HG03460 (cell line): ENCODE data around the gene SIK2.

Experiments used
- ATAC-seq: cut with Tn5 transposase; IDR thresholded peaks from one replicate; pipeline ENCODE4 v1.9.1; 2021; ENCODE audit not compliant: unreplicated experiment

The SIK2 gene

DNA sequence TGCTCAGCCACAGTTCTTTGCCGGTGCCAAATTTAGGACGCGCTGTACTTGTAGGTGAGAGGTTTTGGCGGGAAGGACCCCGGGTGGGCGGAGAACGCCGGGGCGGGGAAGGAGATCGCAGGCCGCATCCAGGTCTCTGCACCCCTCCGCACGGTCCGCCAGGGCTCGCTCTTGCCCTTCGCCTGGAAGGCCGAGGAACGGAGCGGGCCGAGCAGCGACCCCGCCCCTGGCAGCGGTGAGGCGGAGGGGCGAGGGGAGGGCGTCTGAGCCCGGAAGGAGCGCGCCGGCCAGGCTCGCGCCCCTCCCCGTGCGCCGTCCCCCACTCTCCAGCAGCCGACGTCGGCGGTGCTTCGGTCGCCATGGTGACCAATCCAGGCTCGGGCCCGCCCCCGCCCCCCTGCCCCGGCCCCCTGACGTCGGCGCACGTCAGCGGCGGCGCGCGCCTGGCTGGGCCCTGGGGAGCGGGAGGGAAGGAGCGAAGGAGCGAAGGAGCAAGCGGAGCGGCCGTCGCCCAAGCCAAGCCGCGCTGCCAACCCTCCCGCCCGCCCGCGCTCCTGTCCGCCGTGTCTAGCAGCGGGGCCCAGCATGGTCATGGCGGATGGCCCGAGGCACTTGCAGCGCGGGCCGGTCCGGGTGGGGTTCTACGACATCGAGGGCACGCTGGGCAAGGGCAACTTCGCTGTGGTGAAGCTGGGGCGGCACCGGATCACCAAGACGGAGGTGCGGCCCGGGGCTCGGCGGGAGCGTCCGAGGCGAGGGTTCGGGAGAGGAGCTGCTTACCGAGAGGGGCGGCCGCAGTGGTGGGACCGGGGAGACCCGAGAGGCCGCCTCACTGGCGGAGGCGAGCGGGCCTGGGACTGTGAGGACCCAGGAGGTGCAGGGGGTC is at the start of gene SIK2:
TSS of gene SIK2 (plus strand) at position 471 of the 886 bp plus-strand sequence. CDS start at position 586, 115 bp downstream.
- ATAC-seq = peak; percentile 84

DNA sequence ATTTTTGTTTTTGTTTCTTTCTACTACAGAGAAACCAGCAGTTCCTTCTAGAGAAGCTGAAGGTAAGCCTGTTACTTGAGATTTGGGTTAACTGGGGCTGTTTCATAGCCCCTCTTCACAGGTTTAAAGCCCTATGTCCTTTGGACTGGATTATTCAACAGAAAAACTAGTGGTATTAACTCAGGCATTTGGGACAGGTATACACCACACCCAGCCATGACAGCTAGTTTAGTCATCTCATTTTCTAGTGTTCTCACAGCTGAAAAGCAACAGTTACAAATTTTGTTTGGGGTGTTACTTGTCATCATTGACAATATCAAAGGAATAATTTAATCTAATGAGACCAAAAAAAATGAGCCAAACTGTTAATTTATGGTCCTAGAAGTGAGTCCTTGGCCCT is 47.7 kb upstream of the SIK2 start:
- no peak for ATAC-seq

- ATAC-seq = no peak
These were observed 47.0 kb upstream of the SIK2 start for GRCh38 chr11:111555255-111555654.

GRCh38 chr11:111557425-111558111 is 44.7 kb upstream of the SIK2 start:
- ATAC-seq = no peak

GRCh38 chr11:111559800-111560464 is 42.3 kb upstream of the SIK2 start:
- ATAC-seq = no peak

DNA sequence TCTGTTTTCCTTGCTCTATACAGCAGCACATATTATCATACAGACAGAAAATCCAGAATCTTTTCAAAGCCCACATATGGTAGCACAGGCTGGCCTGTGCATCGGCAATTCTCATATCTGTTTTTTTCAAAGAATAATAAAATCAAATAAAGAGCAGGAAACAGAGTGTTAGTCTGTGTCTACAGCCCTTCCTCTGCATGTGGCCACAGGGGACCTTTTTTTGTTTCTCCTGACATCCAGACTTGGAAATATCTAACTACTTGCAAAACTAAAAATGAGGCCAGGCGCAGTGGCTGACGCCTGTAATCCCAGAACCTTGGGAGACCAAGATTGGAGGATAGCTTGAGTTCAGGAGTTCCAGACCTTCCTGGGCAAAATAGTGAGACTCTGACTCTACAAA is 41.4 kb upstream of the SIK2 start:
- ATAC-seq = no peak

DNA sequence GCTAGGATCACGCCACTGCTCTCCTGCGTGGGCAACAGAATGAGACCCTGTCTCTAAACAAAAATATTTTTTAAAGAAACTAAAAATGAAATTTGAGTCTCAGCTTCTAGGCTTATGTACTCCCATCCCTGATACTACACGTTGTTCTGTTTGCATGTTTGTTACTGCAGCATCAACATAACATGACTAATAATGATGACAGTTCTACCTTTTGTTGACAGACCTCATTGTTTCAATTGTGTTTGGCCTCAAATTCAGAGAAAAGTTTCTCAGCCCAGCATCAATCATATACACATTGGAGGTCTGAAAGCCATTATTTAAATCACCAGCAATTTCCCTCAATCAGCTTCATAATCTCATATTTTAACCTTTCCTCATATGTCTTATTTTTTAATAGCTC is 40.9 kb upstream of the SIK2 start:
- ATAC-seq = no peak

GRCh38 chr11:111561791-111562325 is 40.4 kb upstream of the SIK2 start:
- ATAC-seq = no peak

DNA sequence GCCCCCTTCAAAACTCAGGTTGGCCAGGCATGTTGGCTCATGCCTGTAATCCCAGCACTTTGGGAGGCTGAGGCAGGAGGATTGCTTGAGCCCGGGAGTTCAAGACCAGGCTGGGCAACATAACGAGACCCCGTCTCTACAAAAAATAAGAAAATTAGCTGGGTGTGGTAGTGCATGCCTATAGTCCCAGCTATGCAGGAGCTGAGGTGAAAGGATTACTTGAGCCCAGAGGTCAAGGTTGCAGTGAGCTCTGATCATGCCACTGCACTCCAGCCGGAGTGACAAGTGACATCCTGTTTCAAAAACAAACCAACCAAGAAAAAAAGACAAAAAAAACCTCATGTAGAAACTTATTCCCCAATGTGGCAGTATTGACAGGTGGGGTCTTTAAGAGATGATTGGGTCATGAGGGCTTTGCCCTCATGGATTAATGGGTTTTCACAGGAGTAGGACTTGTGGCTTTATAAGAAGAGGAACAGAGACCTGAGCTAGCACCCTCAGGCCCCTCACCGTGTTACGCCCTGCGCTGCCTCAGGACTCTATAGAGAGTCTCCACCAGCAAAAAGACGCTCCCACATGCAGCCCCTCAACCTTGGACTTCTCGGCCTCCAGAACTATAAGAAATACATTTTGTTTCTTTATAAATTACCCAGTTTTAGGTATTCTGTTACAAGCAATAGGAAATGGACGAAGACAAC is 39.4 kb upstream of the SIK2 start:
- no peak for ATAC-seq

- no peak for ATAC-seq
These were observed 37.0 kb upstream of the SIK2 start for GRCh38 chr11:111565114-111565720.

GRCh38 chr11:111566324-111566723 is 35.9 kb upstream of the SIK2 start:
- ATAC-seq = no peak

DNA sequence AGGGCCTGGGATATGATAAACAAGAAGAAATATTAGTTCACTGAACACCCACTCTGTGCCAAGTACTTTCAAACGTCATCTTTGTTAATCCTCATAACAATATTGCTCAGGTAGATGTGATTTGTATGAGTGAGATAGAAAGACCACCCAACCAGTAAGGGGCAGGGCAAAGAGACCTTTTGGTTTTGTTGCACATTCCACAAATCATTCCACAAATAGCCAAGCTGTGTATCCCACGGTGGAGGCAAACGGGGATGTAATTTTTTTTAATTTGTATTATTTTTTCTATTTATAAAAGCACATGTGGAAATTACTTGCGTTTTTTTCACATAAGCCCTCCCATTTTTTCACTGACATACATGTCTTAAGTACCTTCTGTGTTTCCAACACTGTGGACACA is 32.8 kb upstream of the SIK2 start:
- ATAC-seq = no peak

GRCh38 chr11:111570796-111571195 is 31.5 kb upstream of the SIK2 start:
- no peak for ATAC-seq

DNA sequence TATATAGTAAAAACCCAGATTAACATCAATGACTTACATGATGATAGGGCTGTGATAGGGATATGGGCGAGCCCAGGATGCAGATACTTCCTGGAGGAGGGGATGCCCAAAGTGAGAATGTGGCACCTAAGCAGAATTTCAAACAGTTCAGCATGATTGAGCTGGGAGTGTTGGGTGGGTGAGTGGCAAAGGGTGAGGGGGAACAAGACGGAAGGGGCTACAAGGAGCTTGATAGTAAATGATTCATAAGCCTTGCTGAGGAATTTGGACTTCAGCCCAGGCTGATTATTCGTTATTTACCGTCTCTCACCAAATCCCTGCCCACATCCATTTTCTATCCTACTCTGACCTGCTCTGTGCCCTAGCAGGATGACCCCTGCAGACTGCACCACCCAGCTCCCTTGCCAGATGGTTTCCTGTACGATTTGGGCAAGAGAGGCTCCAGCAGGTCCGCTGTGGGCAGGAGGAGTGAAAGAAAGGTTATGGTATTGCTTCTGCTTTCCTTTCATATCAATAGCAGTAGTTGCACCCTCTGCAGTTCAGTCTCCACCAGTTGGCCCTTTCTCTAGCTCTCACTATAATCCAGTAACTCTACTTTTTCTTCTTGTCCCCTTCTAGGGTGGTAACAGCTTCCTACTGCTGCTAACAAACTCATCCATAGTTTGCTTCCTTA is 30.3 kb upstream of the SIK2 start:
- ATAC-seq = no peak

DNA sequence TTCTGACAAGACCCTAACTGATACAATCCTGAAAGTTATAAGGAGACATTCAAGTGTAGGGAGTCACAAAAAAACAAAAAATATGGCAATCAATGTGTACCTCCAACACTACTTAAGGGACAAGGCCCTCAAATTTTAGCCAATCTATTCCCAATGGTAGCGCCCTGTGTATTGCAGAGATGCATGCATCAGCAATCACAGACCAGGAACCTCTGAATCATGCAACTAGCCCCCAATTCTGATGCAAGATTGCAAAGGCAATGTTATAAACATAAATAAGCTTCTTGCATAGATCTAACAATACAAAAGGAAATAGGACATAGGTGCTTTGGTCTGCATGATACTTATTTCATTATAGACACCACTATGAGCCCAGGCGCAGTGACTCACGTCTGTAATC is 29.7 kb upstream of the SIK2 start:
- ATAC-seq = no peak

GRCh38 chr11:111573821-111574249 is 28.4 kb upstream of the SIK2 start:
- ATAC-seq = no peak

DNA sequence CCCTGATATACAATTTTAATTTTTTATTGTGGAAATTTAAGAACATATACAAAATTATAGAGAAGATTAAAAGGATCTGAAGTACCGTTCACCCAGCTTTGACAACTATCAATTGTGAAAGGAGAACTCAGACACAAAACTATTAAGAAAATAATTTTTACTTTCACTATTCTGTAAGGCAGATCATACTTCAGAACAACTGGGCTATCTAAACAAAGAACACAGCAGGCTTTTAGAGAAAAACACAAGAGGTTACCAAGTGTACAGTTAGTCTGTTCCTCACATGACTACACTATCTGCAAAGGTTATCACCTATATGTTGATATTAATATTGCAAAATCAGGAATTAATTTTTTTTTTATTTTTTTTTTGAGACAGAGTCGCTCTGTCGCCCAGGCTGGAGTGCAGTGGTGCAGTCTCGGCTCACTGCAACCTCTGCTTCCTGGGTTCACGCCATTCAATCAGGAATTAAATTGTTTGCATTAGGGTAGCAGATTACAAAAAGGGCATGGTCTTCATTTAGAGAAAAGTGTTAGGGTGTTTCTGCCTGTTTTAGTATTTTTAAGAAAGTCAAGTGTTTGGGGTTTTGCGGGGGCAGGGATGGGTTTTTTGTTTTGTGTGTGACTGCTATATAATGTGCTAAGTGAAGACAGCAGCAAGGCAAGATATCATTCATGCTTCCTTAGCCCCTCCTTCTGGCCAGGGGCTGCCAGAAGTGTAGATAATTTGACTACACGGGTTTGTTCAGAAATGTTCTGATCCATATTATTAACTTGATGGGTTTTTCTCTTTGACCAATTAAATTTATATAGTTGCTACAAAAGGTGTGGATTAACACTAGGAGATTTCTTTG is 27.6 kb upstream of the SIK2 start:
- no peak for ATAC-seq

DNA sequence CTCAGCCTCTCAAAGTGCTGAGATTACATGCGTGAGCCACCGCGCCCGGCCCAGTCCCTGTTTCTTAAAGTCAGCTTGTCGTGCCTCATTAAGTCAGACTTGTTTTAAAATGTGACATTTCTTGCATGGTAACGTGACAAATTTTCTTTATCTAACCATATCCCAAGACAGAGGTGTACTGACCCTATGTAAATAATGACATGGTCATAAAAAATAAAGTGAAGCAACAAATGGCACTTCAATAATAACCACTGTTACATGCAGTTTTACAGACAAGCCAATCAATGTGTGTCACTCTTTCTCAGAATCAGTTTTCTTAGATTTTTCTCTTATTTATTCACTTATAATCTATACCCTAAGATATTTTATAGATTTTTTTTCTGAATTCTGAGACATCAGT is 26.5 kb upstream of the SIK2 start:
- ATAC-seq = no peak

DNA sequence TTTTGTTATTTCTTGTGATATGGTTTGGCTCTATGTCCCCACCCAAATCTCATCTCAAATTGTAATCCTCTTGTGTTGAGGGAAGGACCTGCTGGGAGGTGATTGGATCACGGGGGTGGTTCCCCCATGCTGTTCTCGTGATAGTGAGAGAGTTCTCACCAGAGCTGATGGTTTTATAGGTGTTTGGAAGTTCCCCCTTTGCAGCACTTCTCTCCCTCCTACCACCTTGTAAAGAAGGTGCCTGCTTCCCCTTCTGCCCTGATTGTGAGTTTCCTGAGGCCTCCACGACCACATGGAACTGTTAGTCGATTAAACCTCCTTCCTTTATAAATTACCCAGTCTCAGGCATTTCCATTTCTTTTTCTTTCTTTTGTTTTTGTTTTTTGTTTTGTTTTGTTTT is 24.4 kb upstream of the SIK2 start:
- no peak for ATAC-seq
